CD4-positive, alpha-beta memory T cell (primary cell): ENCODE measurements around the gene ZNF385C. TPM values are rescaled to one million over a fixed set of nuclear protein-coding genes. Genes with fewer than 3 reads are reported as not detected.
A peak's percentile ranks its signal among the peaks of the same experiment; 100 is the strongest.

ENCODE experiments used
- CTCF ChIA-PET: fragments of 350-600 bp; sonication (Branson Sonifier 250); formaldehyde crosslinking; loops from one replicate; lab custom pipeline; 2021; ENCODE audit warnings: inconsistent platforms; ENCODE audit not compliant: partially characterized antibody; lab: Charles Lee
- POLR2A ChIA-PET: fragments of 350-600 bp; sonication (Branson Sonifier 250); formaldehyde crosslinking; loops from one replicate; lab custom pipeline; 2021; ENCODE audit not compliant: partially characterized antibody; lab: Charles Lee
- DNase-seq, 5 donors: peaks; one replicate each; pipeline versions ENCODE4 v3.0.0 to v3.0.0-alpha.2; 2020 to 2022; ENCODE audit warnings: mixed read lengths in 1 of 5
- H3K27ac ChIP-seq: one replicate; pipeline ENCODE4 v1.7.0; 2013; ENCODE audit warnings: low read depth, low read length
- H3K27me3 ChIP-seq: 2 replicates; pipeline ENCODE4 v1.7.0; 2013; ENCODE audit warnings: mild to moderate bottlenecking, low read length, moderate library complexity; ENCODE audit not compliant: insufficient read depth
- H3K36me3 ChIP-seq: 2 replicates; pipeline ENCODE4 v1.7.0; 2013; ENCODE audit warnings: mild to moderate bottlenecking, low read length, moderate library complexity; ENCODE audit not compliant: insufficient read depth
- H3K4me1 ChIP-seq: 2 replicates; pipeline ENCODE4 v1.7.0; 2013; ENCODE audit warnings: mild to moderate bottlenecking, low read length, moderate library complexity; ENCODE audit not compliant: insufficient read depth
- H3K4me3 ChIP-seq, 2 donors: one replicate each; pipeline ENCODE4 v1.7.0; 2013; ENCODE audit warnings: low read length in 2 of 2, mild to moderate bottlenecking in 1 of 2
- H3K9me3 ChIP-seq, 2 donors: one replicate each; pipeline ENCODE4 v1.7.0; 2013; ENCODE audit warnings: low read length in 2 of 2, control low read depth in 1 of 2; ENCODE audit not compliant: control insufficient read depth in 1 of 2
- H3K27ac Mint-ChIP-seq, 7 donors: one replicate each; pipeline ENCODE4 v1.8.0; 2020 to 2021; ENCODE audit warnings: mixed read lengths in 7 of 7, mild to moderate bottlenecking in 6 of 7, inconsistent platforms in 3 of 7, moderate library complexity in 3 of 7
- H3K27me3 Mint-ChIP-seq, 2 donors: one replicate each; pipeline ENCODE4 v1.8.0; 2020 to 2021; ENCODE audit warnings: mixed read lengths in 2 of 2
- H3K36me3 Mint-ChIP-seq, 2 donors: one replicate each; pipeline ENCODE4 v1.8.0; 2020 to 2021; ENCODE audit warnings: mixed read lengths in 2 of 2, inconsistent platforms in 1 of 2, mild to moderate bottlenecking in 1 of 2
- H3K4me1 Mint-ChIP-seq, 4 donors: one replicate each; pipeline ENCODE4 v1.8.0; 2020 to 2021; ENCODE audit warnings: mixed read lengths in 4 of 4, mild to moderate bottlenecking in 1 of 4
- H3K4me3 Mint-ChIP-seq, 8 donors: one replicate each; pipeline ENCODE4 v1.8.0; 2020 to 2021; ENCODE audit warnings: mixed read lengths in 8 of 8, mild to moderate bottlenecking in 7 of 8, moderate library complexity in 6 of 8, inconsistent platforms in 3 of 8
- H3K9me3 Mint-ChIP-seq, 8 donors: one replicate each; pipeline ENCODE4 v1.8.0; 2020 to 2021; ENCODE audit warnings: mixed read lengths in 8 of 8, mild to moderate bottlenecking in 5 of 8, inconsistent platforms in 3 of 8, moderate library complexity in 1 of 8
- intact Hi-C: fragments of 100-400 bp; cut with micrococcal nuclease; formaldehyde crosslinking; loops from one replicate; pipeline ENCODE4 v1.15.1; 2023
- polyA plus RNA-seq, 2 donors: library from polyadenylated mRNA; unstranded; fragments of 300-500 nt; fragmentation: Illumina TruSeq; gene quantifications; one replicate each; pipeline ENCODE4 v1.2.3, GENCODE V29; 2021
- total RNA-seq, 2 experiments: library from RNA; stranded (reverse); gene quantifications; one replicate each; pipeline ENCODE4 v1.2.3, GENCODE V29; 2021

The ZNF385C gene
- total and polyA plus RNA-seq, 4 experiments from 2014 or later, result 0.36 TPM; not detected in 3

DNA sequence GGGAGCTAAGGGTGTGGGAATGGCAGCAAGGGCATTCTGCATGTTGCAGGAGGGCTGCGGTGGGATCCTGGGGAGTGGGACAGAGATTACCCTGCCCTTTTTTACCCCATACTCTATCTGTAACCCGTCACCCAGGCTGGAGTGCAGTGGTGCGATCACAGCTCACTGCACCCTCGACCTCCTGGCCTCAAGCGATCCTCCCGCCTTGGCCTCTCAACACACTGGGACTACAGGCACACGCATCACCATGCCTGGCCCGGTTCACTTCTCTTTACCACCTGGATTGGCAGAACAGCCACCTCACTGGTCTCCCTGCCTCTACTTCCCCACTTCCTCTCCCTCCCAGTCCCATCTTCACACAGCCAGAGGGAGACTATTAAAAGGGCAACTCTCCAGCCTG, 9.5 kb downstream of the ZNF385C start:
- H3K9me3 ChIP-seq, result no peaks in the 10 kb centered on the region
- H3K27ac ChIP-seq, result no peak overlapping the region
- DNase-seq, result no peak
- Mint-ChIP-seq H3K36me3 (no peaks in the 10 kb centered on the region), H3K27me3 (peaks cover 6 to 12% of the 10 kb centered on the region in 2 donors), H3K27ac (no peak overlapping the region), H3K9me3 (no peaks in the 10 kb centered on the region), H3K4me3 (no peak overlapping the region), H3K4me1 (no peaks in the 10 kb centered on the region)
- POLR2A ChIA-PET, result no interaction called here
- intact Hi-C loops, result no loop called here
- H3K27me3 ChIP-seq, result no peaks in the 10 kb centered on the region
- no peak overlapping the region for H3K4me3 ChIP-seq
- no peaks in the 10 kb centered on the region for H3K4me1 ChIP-seq
- H3K36me3 ChIP-seq, result no peaks in the 10 kb centered on the region
- CTCF ChIA-PET, result no interaction called here

DNA sequence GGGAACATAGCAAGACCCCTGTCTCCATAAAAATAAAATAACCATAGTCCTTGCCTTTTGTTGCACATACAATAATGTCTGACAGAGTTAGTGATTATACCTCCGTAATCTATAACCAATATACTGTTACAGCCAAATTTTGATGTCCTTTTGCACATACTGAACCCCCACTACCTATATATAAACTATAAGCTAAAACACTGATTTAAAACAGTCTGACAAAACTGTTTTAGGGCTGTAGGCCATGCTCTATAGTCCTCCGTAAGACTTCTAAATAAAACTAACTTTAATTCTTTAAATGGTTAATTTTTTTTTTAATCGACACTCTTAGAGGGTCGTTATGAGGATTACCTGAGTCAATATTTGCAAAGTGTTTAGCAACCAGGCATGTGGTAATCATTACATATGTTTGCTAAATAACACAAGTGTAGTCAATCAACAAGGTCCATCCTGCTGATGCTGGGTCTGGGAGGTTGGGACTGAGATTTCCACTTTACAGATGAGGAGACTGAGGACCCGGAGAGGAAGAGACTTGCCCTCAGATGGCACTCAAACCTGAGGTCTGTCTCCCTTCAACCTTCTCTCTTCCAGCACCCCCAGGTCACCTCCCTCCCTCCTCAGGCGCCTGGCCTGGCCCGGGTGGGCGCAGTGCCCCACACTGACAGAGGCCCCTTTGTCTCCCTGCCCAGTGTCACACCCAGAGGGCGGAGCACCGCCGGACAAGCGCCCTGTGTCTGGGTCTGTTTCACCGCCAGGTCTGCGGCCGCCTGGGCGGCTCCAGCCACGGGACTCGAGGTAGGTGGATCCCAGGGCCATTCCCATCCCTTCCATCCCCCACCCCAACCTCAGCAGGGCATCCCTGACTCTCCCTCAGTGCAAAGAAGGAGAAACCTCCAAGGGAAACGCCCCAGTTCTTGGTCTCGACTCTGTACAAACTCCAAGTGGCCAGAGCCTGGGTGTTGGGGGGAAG, 10.3 kb downstream of the ZNF385C start:
- H3K27ac Mint-ChIP-seq, result no peak overlapping the region
- H3K9me3 Mint-ChIP-seq, result no peaks in the 10 kb centered on the region
- Histone ChIP-seq H3K27ac (no peak overlapping the region), H3K4me3 (no peak overlapping the region), H3K36me3 (no peaks in the 10 kb centered on the region), H3K9me3 (no peaks in the 10 kb centered on the region), H3K4me1 (no peaks in the 10 kb centered on the region), H3K27me3 (no peaks in the 10 kb centered on the region)
- ChIA-PET POLR2A (no interaction called here), CTCF (no interaction called here)
- intact Hi-C loops, result no loop called here
- no peak overlapping the region for H3K4me3 Mint-ChIP-seq
- H3K27me3 Mint-ChIP-seq, result peaks cover 6 to 12% of the 10 kb centered on the region in 2 donors
- no peaks in the 10 kb centered on the region for H3K36me3 Mint-ChIP-seq
- DNase-seq, result no peak
- H3K4me1 Mint-ChIP-seq, result no peaks in the 10 kb centered on the region

DNA sequence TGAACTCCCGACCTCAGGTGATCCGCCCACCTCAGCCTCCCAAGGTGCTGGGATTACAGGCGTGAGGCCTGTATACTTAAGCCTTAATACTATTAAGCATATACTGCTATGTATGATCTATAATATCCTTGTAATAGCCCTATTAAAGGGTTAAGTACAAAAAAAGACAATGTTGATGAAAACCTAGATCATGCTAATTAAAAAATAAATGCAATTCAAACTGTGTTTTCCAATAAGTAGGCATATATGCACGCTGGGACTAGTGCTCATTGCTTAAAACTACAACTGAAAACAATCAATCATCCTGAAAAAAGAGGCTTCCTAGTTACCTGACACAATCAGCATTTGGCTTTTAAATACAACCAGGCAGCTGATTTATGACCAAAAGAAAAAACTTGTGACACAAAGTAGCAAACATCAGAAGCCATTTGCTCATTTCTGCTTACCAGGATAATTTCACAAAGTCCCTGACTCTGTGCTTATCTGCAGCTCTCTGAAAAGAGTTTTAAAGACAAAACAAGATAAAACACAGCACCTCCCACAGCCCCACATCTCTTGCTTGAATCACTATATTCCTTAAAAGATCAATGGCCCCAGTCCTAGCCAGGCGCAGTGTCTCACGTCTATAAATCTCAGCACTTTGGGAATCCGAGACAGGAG, 11.1 kb downstream of the ZNF385C start:
- DNase-seq, result no peak
- H3K4me3 Mint-ChIP-seq, result no peak overlapping the region
- ChIA-PET CTCF (no interaction called here), POLR2A (no interaction called here)
- no peaks in the 10 kb centered on the region for H3K36me3 Mint-ChIP-seq
- no peak overlapping the region for H3K4me3 ChIP-seq
- H3K36me3 ChIP-seq, result no peaks in the 10 kb centered on the region
- H3K9me3 ChIP-seq, result no peaks in the 10 kb centered on the region
- no peaks in the 10 kb centered on the region for H3K9me3 Mint-ChIP-seq
- intact Hi-C loops, result no loop called here
- no peaks in the 10 kb centered on the region for H3K4me1 ChIP-seq
- H3K4me1 Mint-ChIP-seq, result no peaks in the 10 kb centered on the region
- H3K27ac Mint-ChIP-seq, result no peak overlapping the region
- H3K27me3 Mint-ChIP-seq, result peaks cover 6 to 12% of the 10 kb centered on the region in 2 donors
- no peaks in the 10 kb centered on the region for H3K27me3 ChIP-seq
- no peak overlapping the region for H3K27ac ChIP-seq

DNA sequence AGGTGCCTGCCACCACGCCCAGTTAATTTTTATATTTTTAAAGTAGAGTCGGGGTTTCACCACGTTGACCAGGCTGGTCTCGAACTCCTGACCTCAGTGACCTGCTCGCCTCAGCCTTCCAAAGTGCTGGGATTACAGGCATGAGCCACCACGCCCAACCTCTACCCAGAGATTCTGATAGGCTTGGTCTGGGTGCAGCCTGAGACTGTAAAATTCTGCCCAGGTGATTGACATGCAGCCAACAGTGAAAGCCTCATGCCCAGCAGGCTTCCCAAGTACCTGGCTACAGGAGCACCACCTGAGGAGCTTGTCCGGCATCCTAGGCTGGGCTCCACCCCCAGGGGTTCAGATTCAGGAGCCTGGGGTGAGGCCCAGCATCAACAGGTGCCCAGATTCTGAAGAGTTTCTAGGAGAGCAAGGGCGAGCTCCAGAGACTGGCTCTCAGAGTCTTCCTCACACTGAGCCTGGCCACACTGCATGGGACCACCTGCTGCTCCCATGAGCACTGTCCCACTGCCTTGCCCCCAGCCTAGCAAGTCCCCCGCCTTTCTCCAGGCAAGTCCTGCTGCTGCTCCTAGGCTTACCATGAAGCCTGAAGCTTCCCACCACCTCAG, 16.6 kb downstream of the ZNF385C start:
- Mint-ChIP-seq H3K4me3 (no peak overlapping the region), H3K9me3 (no peaks in the 10 kb centered on the region), H3K27ac (no peak overlapping the region), H3K4me1 (no peaks in the 10 kb centered on the region), H3K27me3 (peaks cover 0 to 4% of the 10 kb centered on the region in 2 donors), H3K36me3 (no peaks in the 10 kb centered on the region)
- POLR2A ChIA-PET, result no interaction called here
- Histone ChIP-seq H3K4me1 (no peaks in the 10 kb centered on the region), H3K27ac (no peak overlapping the region), H3K27me3 (no peaks in the 10 kb centered on the region), H3K9me3 (no peaks in the 10 kb centered on the region), H3K36me3 (no peaks in the 10 kb centered on the region), H3K4me3 (no peak overlapping the region)
- intact Hi-C loops, result no loop called here
- DNase-seq, result no peak
- CTCF ChIA-PET, result no interaction called here

DNA sequence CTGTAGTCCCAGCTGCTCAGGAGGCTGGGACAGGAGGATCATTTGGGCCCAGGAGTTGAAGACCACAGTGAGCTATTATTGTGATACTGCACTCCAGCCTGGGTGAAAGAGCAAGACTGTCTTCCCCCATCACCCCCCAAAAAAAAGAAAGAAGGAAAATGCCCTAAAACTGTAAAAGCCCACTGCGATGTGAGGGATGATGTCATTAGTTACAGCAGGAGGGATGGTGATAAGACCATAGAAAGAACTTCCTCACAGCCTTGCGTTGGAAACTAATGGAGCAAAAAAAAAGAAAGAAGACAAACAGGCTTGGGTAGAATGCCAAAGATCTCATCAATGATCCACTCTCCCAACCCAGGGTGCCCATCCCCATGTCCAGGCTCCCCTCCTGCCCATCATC, 18.7 kb downstream of the ZNF385C start:
- Mint-ChIP-seq H3K36me3 (no peaks in the 10 kb centered on the region), H3K4me1 (no peaks in the 10 kb centered on the region), H3K9me3 (no peaks in the 10 kb centered on the region), H3K27me3 (peaks cover 0 to 11% of the 10 kb centered on the region in 2 donors), H3K4me3 (no peak overlapping the region), H3K27ac (no peak overlapping the region)
- Histone ChIP-seq H3K4me3 (no peak overlapping the region), H3K4me1 (no peaks in the 10 kb centered on the region), H3K36me3 (no peaks in the 10 kb centered on the region), H3K27ac (no peak overlapping the region), H3K9me3 (no peaks in the 10 kb centered on the region), H3K27me3 (no peaks in the 10 kb centered on the region)
- POLR2A ChIA-PET, result no interaction called here
- no peak for DNase-seq
- CTCF ChIA-PET, result interaction anchor here (0.9 to 2.0 kb wide), 3 partner anchors 19 to 53 kb away, joined by 3 to 6 read pairs (median 3); partner anchors contain the start of gene ZNF385C
- intact Hi-C loops, result no loop called here

DNA sequence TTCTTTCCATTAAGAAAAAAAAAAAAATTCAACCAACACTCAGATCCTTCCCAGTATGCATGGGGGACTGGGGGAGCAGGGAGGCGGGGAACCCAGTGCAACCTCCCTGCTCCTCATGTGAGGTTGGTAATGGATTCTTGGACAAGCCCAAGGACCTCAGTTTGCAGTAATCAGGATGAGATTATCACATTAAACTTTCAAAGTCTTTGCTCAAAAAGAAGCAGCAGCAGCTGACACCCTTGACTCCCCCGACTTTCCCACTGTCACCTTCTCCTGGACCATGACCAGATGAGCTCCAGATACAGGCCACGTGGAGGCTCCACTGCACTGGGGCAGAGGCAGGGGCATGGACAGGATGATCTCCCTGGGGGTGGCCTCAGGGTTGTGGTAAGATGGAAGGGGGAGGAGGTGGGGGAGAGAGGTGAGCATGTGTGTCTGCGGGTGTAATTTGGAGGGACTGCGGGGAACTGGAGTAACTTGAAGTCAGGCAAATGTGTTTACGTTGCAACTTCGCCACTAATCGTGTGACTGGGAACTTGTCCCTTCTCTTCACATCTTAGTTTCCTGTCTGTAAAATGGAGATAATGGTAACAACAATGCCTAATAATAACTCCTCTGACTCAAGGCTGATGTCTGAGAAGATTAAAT, 19.8 kb downstream of the ZNF385C start:
- intact Hi-C loops, result no loop called here
- H3K27me3 Mint-ChIP-seq, result peaks cover 5 to 16% of the 10 kb centered on the region in 2 donors
- H3K27ac Mint-ChIP-seq, result no peak overlapping the region

DNA sequence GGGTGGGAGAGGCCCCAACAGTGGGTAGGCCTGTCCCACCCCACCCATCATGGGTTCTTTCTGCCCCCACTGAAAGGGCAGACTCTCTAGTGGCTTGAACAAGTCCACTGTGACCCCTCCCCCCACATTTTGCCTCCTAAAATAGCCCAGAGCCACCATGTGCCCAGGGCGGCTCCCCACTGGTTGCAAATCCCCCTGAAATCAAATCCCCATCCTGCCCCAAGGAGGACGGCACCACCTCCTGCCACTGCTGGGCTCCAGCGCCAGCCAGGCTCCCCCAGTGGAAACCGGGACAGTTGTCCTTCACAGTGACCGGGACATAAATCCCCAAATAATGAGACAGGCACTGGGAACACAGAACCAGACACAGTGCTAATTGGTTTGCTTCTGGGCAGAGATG, 20.5 kb downstream of the ZNF385C start:
- Histone ChIP-seq H3K27ac (no peak overlapping the region), H3K9me3 (no peaks in the 10 kb centered on the region), H3K36me3 (no peaks in the 10 kb centered on the region), H3K4me3 (no peak overlapping the region), H3K27me3 (no peaks in the 10 kb centered on the region), H3K4me1 (no peaks in the 10 kb centered on the region)
- Mint-ChIP-seq H3K27ac (peak overlapping the region in 1 of 7 donors; percentile 29), H3K9me3 (no peaks in the 10 kb centered on the region), H3K27me3 (peaks cover 12 to 22% of the 10 kb centered on the region in 2 donors), H3K4me3 (no peak overlapping the region), H3K36me3 (no peaks in the 10 kb centered on the region), H3K4me1 (peaks cover 0 to 3% (median 0%) of the 10 kb centered on the region in 4 donors)
- intact Hi-C loops, result no loop called here
- ChIA-PET CTCF (no interaction called here), POLR2A (no interaction called here)
- DNase-seq, result no peak

More for the DNA sequence above, 19.8 kb downstream of the ZNF385C start:
- Histone ChIP-seq H3K27me3 (no peaks in the 10 kb centered on the region), H3K4me3 (no peak overlapping the region), H3K36me3 (no peaks in the 10 kb centered on the region), H3K9me3 (no peaks in the 10 kb centered on the region), H3K4me1 (no peaks in the 10 kb centered on the region), H3K27ac (no peak overlapping the region)
- ChIA-PET POLR2A (no interaction called here), CTCF (no interaction called here)
- Mint-ChIP-seq H3K4me1 (no peaks in the 10 kb centered on the region), H3K4me3 (no peak overlapping the region), H3K36me3 (no peaks in the 10 kb centered on the region), H3K9me3 (no peaks in the 10 kb centered on the region)
- DNase-seq, result no peak
